ENCODE data around the gene SORBS2.

Gene SORBS2

DNA sequence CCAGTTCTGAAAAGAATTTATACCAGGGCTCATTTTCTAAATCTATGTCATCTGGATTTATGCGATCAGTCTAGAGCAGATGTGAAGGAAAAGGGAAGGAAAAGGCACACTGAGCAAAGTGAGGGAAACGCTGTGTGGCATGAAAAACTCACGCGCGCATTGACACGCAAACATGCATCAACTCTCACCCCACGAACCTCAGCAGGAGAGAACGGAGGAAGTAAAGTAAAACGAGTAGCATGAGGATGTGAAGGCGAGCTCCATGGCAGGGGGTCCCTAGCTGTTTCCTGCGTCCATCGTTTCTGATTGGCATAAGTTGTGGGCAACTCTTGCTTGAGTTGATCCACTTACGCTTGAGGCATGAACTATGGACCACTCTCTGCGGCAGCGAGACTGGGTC, 173.9 kb downstream of the SORBS2 start:
- no peak for DNase-seq (ENCODE audit: low read depth)

DNA sequence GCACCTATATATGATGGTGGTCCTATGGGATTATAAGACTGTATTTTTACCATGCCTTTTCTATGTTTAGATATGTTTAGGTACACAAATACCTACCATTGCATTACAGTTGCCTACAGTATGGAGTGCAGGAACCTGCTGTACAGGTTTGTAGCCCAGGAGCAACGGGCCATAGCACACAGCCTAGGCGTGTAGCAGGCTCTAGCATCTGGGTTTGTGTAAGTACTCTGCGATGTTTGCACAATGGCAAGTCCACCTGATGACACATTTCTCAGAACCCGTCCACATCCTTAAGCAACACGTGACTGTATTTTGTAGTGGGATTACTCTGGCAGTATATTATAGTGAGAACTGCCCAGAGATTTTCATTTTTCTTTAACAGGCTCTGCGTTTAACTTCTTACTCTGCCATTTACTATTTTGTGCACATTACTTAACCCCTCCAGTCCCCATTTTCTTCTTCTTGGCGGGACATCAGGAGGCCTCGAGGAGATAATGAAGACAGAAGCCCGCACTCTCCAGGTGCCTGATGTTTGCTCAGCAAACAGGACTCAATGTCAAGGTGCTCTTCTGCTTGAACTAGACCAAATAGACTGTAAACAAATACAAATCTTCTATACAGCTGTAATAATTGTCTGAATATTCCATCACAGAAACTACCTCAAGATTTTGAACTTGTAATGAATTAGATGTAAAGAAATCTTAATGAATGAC, 174.7 kb downstream of the SORBS2 start:
- DNase-seq (ENCODE audit: low read depth): no peak

DNA sequence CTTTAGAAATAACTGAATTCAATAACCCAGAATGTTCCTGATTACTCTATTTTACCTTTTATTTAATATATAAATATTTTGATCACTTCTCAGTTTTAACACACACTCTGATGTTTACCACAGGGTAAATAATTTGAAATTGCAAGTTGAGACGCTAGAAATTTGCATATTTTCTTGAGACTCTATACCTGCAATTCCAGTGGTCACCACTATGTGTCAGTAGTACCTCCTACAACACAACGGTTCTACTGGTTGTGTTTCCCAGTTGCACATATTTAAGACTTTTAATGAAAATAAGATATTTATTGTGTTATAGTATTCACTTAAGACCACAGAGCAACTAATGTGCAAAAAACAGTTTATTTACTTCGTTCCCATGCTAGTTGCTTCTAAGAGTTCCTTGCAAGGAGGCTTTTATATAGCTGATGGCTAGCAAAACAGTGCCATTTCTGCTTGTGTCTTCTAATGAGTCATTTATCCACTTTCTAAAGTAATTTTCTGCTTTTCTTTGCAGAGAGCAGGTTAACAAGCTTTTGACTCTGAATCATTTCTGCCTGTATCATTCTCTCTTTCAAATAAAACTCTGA, 177.8 kb downstream of the SORBS2 start:
- DNase-seq (ENCODE audit: low read depth): no peak

DNA sequence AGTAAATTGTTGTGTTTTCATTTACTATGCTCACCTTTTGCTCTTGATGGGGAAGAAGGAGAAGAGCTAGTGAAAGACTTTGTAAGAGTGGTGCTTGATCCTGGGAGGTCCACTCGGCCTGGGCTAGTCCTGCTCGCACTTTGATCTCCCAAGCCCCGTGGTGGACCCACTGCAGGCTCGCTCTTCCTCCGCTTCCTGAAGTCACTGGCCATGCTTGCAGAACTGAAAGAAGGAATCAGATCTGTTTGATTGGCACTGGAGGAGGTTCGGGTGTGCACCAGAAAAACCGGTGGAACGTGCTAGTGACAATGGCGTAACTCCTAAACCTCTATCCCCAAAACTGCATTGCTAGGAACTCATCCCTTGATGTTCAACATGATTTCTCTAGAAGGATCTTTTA, 185.2 kb downstream of the SORBS2 start:
- no peak for DNase-seq (ENCODE audit: low read depth)

DNA sequence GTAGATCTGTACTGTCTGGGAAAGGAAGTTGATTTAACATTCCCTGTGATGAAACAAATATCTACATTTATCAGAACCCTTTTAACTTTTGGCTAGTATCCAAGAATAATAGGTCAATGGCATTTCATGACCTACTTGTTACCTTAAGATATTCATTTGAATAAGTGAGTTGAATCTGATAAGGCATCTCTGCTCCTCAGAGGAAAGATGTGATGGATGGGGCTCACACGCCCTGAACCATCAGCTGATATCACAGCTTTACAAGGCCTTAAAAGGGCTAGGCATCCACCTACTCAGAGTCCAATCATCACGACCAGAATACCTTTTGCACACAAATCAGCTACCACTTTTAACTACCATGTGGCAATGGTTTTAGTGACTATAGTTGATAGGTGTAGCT, 186.5 kb downstream of the SORBS2 start:
- no peak for DNase-seq (ENCODE audit: low read depth)

DNA sequence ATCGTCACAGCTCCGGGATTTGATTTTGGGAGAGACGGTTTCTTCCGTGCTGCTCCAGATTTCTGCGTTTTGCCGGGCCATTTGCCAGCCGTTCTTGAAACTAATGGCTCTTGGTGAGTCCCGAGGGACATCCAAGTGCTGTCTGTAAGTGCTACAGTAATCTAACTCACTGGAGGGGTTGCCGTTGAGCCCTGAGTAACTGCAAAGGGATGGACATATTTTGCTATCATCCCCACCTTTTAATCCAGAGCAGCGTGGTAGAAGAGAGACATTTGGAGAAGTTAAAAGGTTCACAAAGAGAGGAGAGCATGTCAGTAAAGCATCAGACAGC, 187.8 kb downstream of the SORBS2 start:
- DNase-seq (ENCODE audit: low read depth): no peak

DNA sequence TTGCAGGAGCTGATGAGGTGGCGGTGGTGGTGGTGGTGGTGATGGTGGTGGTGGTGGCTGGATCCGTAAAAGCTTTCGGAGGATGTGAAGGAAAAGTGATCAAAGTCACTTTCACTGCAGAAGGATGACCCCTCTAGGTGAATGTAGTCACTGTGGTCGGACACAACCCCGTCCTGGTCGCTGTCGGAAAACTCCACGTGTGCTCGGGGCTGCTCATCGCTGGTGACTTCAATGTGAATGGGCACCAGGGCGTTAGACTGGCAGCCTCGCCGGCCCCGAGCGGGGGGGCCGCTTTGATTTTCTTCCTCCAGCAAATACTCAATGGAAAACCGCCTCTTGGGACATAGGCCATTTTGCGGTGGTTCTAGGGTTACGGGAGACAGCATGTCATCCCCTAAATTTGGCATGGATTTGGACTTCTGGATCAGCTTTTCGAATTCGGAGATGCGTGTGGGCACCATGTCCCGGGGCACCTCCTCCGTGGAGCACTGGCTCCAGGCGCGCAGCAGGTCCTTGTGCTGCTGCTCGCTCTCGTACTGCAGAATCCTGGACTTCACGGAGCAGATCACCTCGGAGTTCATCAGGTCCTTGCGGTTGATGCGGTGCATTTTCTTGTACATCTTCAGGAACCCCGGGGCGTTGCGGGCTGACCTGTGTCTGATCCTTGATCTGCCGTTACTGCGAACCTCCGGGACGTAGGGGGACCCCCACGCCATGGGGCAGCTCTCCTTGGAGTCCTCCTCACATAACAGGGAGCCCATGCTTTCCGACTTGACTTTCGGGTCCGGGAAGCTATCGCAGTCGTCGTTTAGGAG, 188.3 kb downstream of the SORBS2 start:
- no peak for DNase-seq (ENCODE audit: low read depth)

DNA sequence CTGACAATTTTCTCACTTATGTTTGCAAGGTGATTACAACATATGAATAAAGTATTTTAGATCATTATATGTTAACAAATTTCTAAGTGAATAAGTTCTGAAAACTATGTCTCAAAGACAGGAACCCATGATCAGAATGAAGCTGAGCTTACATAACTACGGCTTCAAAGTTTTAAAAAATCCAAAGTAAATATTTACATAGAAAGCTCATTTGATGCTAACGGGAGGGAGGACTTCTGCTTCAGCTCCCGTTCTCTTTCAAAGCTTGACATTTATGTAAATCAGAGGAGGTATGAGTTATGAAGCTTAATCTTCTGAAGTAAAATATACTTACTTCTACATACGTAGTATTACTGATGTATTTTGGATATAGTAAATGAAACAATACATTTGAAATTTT, 203.8 kb downstream of the SORBS2 start:
- no peak for DNase-seq (ENCODE audit: low read depth)

DNA sequence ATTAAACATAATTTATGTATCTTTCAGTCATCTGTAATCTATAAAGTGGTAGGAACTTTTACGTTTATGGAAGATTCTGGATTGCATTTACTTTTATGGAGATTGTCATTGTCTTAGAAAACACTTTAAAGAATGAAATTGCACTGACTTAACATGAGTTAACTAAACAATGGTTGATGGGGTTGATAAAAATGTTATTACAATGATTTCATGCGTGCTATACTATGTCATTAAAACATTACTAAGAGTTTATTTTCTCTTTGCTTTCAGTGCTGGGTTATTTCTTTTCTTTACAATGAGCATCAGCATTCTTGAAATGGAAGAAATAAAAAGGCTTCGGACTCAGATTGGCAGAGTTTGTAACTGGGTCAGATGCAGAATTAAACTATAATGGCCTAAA, 209.6 kb downstream of the SORBS2 start:
- DNase-seq (ENCODE audit: low read depth): no peak

DNA sequence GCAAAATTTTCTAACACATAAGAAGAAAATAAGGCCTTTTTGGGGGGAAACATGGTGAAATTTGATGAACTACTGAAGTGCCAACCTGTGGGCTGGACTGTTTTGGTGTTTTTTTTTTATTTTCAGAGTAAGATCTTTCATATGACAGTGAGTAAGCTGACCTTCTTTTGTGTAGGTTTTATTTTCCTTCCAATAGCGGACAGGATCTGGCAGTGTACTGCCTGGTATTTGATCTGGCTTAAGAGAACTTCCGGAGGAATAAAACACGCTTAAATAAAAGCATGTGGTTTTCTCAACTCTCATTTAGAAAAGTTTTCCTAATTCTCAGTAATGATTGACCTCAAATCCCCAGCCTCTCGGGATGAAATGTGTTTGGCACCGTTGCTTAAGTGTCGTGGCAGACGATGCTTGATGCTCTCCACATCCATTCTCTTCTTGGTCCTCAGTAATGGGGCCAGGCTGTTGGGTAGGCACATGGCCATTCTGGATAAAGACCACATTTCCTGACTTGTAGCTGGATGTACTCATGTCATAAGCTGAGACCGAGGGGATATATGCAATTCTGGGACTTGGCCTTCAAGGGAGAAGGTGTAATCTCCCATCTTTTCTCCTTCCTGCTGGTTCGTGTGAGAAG, 211.1 kb downstream of the SORBS2 start:
- DNase-seq (ENCODE audit: low read depth): no peak

DNA sequence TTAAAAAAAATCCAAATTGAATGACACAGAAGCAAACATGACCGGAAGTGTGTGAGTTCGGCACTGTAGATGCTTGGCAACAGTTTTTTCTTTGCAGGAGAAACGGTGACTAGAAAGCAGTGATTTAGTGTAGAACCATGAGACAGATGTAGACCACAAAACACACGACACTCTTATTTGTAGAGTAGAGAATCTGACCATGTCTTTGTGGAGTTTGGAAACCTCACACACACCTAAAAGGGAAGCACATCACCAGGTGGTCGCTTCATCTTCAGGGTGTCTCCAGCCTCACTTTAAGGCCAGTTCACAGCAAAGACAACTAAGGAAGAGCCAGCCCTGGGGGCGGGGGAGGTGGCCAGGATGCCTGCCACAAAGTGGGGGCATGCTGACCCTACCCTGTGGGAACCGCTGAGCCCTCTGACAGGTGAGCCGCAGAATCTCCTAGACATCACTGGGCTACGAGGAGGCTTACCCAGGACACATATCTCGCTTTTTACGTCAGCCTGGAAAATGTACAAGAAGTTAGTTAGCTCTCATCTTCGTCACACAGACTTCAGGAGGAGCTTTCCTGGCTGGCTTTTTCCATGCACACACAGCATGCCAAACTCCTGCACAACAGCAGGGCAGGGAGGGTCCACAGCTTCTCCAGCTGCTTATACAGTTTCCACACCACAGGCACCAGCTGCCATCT, 212.3 kb downstream of the SORBS2 start:
- DNase-seq (ENCODE audit: low read depth): no peak

DNA sequence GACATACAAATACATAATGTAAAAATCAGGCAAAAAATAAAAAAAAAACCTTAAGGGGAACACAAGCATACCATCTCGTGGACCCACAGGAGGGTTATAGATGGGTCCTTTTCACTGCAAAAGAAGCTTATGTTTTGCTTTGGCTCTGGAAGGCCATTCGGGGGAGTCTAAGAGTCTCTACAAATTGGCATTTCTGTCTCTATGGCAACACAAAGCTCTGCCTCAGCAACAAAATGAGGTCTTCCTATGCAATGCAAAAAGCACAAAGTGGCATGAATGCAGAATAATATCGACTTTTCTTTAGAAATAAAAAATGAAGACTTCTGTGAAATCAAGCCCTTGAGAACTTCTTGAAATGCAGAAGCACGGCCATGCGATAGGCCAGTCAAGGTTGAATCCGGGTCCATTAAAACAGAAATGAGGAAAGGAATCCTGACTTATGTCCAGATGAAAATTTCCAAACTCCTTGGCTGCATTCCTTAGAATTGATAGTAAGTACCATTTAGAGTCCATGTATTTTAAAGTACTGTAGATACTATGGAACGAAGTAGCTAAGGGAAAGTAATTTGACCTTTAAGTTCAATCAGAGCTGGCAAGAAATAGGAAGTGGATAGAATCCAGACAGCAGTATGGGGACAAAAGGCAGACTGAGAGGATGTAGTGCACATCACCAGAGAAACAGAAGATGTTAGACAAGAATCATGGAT, 213.0 kb downstream of the SORBS2 start:
- DNase-seq (ENCODE audit: low read depth): no peak

DNA sequence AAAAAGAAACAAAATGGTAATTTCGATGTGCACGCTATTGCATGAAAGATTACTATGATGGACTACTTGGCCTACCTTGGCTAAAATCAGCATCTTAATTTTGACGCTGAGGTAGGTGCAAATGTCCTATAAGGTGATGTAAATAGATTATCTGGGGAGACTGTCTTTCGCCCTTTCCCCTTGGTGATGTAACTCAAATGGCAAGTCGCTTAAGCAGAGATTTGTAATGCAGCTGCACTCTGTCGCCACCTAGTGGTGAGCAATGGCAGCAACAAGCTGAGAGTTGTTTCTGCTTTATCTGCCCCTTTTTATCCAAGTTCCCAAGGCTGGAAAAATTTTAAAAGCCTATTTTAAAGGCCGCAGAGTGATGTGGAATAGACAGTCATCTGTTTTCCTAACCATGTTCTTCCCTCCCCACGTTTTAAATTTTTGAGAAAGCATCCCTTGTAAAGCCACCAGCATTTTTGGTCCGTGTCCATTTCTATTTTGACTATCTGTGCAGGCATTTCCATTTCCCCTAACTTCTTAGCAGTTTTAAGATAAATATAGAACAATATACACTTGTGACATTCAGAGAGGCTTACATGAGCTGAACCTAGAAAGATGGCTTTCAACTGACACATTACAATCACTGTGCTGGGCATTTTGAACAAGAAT, 214.3 kb downstream of the SORBS2 start:
- DNase-seq (ENCODE audit: low read depth): peak; percentile 49

DNA sequence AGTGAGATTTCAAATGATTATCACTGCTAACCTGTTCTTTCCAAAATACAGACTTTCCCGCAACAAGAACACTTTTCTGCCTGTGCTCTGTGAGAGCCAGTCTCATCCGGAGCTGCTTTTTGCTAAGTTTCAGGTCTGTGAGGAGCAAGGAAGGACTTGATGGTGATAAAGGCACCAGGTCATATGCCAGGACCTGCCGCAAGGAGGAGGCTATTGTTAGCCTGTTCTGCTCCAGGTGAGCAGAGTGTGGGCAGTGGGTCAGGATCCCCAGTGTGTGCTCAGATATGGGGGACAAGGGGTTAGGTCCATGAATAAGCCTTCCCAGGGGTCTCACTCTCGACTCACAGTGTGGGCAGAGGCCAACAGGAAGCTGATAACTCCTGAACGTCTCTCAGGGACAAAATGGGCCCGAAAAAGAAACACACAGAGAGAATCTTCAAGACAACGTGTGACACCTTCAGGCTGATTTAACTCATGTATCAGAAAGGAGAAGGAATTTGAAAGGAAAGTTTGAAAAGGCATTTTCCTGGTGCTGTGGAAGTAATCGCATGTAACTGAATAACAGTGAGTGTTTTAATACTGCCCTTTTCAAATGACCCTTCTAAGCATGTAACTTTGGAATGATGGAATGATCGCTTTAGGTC, 219.0 kb downstream of the SORBS2 start:
- no peak for DNase-seq (ENCODE audit: low read depth)

DNA sequence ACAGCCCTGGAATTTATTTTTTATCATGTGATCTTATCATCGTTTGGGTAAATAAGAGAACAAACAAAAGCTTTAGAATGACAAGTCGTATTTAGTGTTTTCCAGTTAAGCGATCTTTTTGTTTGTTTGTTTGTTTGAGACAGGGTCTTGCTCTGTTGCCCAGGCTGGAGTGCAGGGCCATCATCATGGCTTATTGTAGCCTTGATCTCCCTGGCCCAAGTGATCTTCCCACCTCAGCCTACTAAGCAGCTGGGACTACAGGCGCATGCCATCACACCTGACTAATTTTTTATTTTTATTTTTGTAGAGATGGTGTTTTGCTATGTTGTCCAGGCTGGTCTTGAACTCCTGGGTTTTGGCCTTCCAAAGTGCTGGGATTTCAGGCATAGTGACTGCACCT, 219.6 kb downstream of the SORBS2 start:
- DNase-seq (ENCODE audit: low read depth): no peak

DNA sequence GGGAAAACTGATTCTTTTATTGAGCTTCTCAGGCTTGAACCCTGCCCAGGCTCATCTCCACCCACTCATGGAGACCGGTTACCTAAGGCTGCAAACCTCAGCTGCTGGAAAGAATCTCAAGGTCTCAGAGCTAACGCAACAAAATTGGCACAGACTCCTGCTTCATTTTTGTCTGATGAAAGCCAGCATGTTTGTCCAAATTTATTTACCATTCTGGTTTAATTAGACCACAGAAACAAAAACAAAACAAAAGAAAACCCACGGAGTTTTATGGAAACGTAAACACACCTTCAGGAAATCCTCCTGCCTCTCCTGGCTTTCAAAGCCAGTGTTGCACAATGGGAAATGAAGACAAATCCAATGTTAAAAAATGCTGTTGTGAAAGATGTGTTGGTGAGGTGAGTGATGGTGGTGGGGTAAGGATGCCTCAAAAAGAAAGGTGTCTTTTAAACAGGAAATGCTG, 220.3 kb downstream of the SORBS2 start:
- DNase-seq (ENCODE audit: low read depth): no peak

DNA sequence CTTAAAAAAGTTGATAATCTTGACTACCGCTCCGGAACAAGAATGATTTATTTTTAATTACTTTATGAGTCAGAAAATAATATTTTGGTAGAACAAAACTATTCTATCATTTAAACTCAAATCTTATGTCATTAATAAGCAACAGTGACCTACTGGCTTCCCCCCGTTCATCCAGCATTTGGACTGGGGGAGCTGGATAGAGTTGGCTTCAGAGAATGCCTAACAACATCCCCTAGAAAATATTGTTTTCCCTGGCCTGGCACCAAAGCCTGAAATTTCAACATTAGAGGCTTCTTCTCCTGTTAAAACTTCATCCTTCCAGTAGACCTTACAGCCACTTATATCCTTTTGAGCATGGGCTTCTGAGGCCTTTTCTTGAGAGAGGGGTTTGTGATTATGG, 221.0 kb downstream of the SORBS2 start:
- no peak for DNase-seq (ENCODE audit: low read depth)

DNA sequence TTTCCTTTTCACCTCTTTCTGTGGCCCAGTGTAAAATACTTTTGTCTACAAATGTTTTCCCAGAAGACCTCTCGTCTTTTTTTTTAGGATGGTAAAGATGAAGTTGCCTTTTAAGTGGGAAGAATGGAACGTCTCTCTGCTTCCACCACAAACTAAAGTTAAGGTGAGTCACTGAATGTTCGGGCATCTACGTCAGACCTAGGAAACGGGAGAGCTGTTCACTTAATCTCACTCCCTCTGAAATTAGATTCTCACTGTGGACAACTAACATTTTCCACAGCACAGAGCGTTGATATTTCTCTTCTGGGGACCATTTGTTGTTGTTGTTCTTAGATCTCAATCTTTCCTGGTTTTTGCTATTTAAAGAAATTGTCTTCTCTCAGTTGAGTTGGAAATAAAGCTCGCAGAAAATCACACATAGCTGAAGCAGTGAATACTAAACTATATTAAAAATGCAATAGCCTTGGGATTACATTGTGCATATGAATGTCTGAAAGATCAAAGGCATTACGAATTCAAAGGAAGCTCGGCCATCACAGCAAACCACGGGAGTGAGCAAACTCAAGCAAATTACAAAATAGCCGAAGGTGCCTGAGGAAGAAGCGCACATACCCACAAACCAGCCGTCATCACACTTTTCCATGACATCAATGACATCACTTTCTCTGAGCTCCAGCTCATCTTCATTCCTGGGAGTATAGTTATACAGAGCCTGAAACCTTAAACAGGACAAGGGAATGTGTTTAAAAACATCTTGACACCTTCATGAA, 222.7 kb downstream of the SORBS2 start:
- no peak for DNase-seq (ENCODE audit: low read depth)

DNA sequence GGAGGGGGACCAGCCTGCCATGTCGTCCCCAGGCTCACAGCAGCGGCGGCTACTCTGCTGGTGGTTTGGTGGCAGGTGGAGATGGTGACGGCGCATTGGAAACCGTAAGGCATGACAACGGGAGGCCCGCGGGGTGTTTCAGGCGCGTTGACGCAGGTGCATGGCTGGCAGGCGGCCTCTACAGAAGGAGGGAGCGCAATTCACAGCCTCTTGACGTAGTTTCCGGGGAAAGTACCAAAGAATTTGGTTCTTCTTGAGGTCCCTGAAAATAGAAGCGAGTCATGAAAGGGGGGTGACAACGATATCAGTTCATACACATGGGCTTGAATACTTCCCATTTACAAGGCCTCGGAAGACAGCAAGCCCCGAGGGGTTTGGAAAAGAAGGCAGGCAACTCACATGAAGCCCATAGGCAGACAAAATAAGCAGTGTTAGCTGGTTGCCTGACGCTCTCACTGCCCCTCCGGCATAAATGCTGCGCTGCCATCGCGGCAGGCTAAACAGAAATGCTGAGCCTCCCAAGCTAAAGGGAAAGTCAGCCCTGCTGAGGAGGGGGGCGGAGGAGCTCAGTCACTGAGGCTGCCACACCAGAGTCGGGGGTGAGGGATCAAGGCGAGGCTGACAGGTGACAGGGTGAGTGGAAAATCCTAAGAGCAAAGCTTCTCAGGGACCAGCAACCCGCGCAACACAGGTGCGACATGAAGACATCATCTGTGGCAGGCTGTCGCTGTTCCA, 224.4 kb downstream of the SORBS2 start:
- DNase-seq (ENCODE audit: low read depth): peak; percentile 74

Measured in activated T-cell treated with anti-CD3 and anti-CD28 coated beads for 48 hours (primary cell).